ENCODE data around the gene ATP1A1.

ATP1A1 gene

GRCh38 chr1:116359060-116359830, 13.8 kb upstream of the ATP1A1 start:
- Histone ChIP-seq H3K27ac (replicated peaks; ENCODE audit: low read length) (no peak overlapping the region), H2BK15ac (ENCODE audit: low read length) (no peak overlapping the region), H3K79me1 (ENCODE audit: low read depth, low read length) (no peaks in the 10 kb centered on the region), H3K27me3 (ENCODE audit: control insufficient read depth in 3 of 3, insufficient read depth in 3 of 3, low read depth in 1 of 3, low read length in 3 of 3) (peaks cover 0 to 7% (median 0%) of the 10 kb centered on the region in 3 experiments), H2BK5ac (ENCODE audit: low read length) (no peak overlapping the region), H3K14ac (ENCODE audit: low read length) (no peak overlapping the region), H3K23ac (ENCODE audit: low read depth, low read length, poor library complexity) (no peak overlapping the region), H3K4ac (ENCODE audit: low read length) (no peak overlapping the region), H4K91ac (ENCODE audit: low read depth, low read length, poor library complexity) (no peak overlapping the region), H3K4me3 (ENCODE audit: low read length in 2 of 2) (no peak overlapping the region), H2AK5ac (ENCODE audit: low read depth, low read length) (no peak overlapping the region), H3K4me1 (ENCODE audit: control insufficient read depth in 2 of 2, insufficient read depth in 1 of 2, low read depth in 1 of 2, low read length in 2 of 2) (peaks cover 0 to 2% of the 10 kb centered on the region in 2 donors), H4K8ac (ENCODE audit: low read depth, low read length) (no peak overlapping the region), H3K9ac (ENCODE audit: low read depth, low read length, poor library complexity) (no peak overlapping the region), H3K36me3 (replicated peaks in 1 of 2; ENCODE audit: control insufficient read depth in 2 of 2, insufficient read depth in 2 of 2, low read length in 2 of 2) (no peaks in the 10 kb centered on the region), H3K4me2 (ENCODE audit: insufficient read depth, low read length, poor library complexity, severe bottlenecking) (no peak overlapping the region), H2BK12ac (ENCODE audit: low read length) (no peak overlapping the region), H2AFZ (ENCODE audit: low read length) (no peak overlapping the region), H3K18ac (ENCODE audit: low read length) (no peak overlapping the region), H3K9me3 (replicated peaks in 1 of 2; ENCODE audit: control insufficient read depth in 2 of 2, insufficient read depth in 1 of 2, low read depth in 1 of 2, low read length in 2 of 2) (no peaks in the 10 kb centered on the region), H2BK120ac (ENCODE audit: low read depth, low read length) (no peak overlapping the region)
- WGBS, 2 donors (ENCODE audit: extremely low coverage in 2 of 2, insufficient read length in 2 of 2, insufficient replicate concordance in 1 of 2): no CpG with 5 or more reads among the region's 2 CpGs
- no peak for DNase-seq (ENCODE audit: low spot score)

- Histone ChIP-seq H2AK5ac (ENCODE audit: low read depth, low read length) (no peak overlapping the region), H3K36me3 (replicated peaks in 1 of 2; ENCODE audit: control insufficient read depth in 2 of 2, insufficient read depth in 2 of 2, low read length in 2 of 2) (no peaks in the 10 kb centered on the region), H2BK5ac (ENCODE audit: low read length) (no peak overlapping the region), H3K4me1 (ENCODE audit: control insufficient read depth in 2 of 2, insufficient read depth in 1 of 2, low read depth in 1 of 2, low read length in 2 of 2) (peaks cover 0 to 2% of the 10 kb centered on the region in 2 donors), H4K8ac (ENCODE audit: low read depth, low read length) (no peak overlapping the region), H3K4me3 (ENCODE audit: low read length in 2 of 2) (no peak overlapping the region), H2BK15ac (ENCODE audit: low read length) (no peak overlapping the region), H4K91ac (ENCODE audit: low read depth, low read length, poor library complexity) (no peak overlapping the region), H3K9me3 (replicated peaks in 1 of 2; ENCODE audit: control insufficient read depth in 2 of 2, insufficient read depth in 1 of 2, low read depth in 1 of 2, low read length in 2 of 2) (no peaks in the 10 kb centered on the region), H3K27ac (replicated peaks; ENCODE audit: low read length) (no peak overlapping the region), H2AFZ (ENCODE audit: low read length) (no peak overlapping the region), H2BK120ac (ENCODE audit: low read depth, low read length) (no peak overlapping the region), H3K4me2 (ENCODE audit: insufficient read depth, low read length, poor library complexity, severe bottlenecking) (no peak overlapping the region), H3K9ac (ENCODE audit: low read depth, low read length, poor library complexity) (no peak overlapping the region), H3K23ac (ENCODE audit: low read depth, low read length, poor library complexity) (no peak overlapping the region), H2BK12ac (ENCODE audit: low read length) (no peak overlapping the region), H3K27me3 (ENCODE audit: control insufficient read depth in 3 of 3, insufficient read depth in 3 of 3, low read depth in 1 of 3, low read length in 3 of 3) (peaks cover 0 to 12% (median 0%) of the 10 kb centered on the region in 3 experiments), H3K4ac (ENCODE audit: low read length) (no peak overlapping the region), H3K18ac (ENCODE audit: low read length) (no peak overlapping the region), H3K79me1 (ENCODE audit: low read depth, low read length) (no peaks in the 10 kb centered on the region), H3K14ac (ENCODE audit: low read length) (no peak overlapping the region)
- DNase-seq (ENCODE audit: low spot score): no peak
- WGBS, 2 donors (ENCODE audit: extremely low coverage in 2 of 2, insufficient read length in 2 of 2, insufficient replicate concordance in 1 of 2): no CpG with 5 or more reads among the region's 1 CpG
Measured at GRCh38 chr1:116359871-116360270, 13.2 kb upstream of the ATP1A1 start.

- Histone ChIP-seq H4K91ac (ENCODE audit: low read depth, low read length, poor library complexity) (no peak overlapping the region), H3K27me3 (ENCODE audit: control insufficient read depth in 3 of 3, insufficient read depth in 3 of 3, low read depth in 1 of 3, low read length in 3 of 3) (peaks cover 0 to 13% (median 0%) of the 10 kb centered on the region in 3 experiments), H3K4me3 (ENCODE audit: low read length in 2 of 2) (no peak overlapping the region), H3K14ac (ENCODE audit: low read length) (no peak overlapping the region), H2BK15ac (ENCODE audit: low read length) (no peak overlapping the region), H3K18ac (ENCODE audit: low read length) (no peak overlapping the region), H3K27ac (replicated peaks; ENCODE audit: low read length) (no peak overlapping the region), H3K79me1 (ENCODE audit: low read depth, low read length) (no peaks in the 10 kb centered on the region), H2AFZ (ENCODE audit: low read length) (no peak overlapping the region), H3K4me1 (ENCODE audit: control insufficient read depth in 2 of 2, insufficient read depth in 1 of 2, low read depth in 1 of 2, low read length in 2 of 2) (peaks cover 0 to 2% of the 10 kb centered on the region in 2 donors), H4K8ac (ENCODE audit: low read depth, low read length) (no peak overlapping the region), H2BK12ac (ENCODE audit: low read length) (no peak overlapping the region), H3K23ac (ENCODE audit: low read depth, low read length, poor library complexity) (no peak overlapping the region), H3K9me3 (replicated peaks in 1 of 2; ENCODE audit: control insufficient read depth in 2 of 2, insufficient read depth in 1 of 2, low read depth in 1 of 2, low read length in 2 of 2) (no peaks in the 10 kb centered on the region), H3K4me2 (ENCODE audit: insufficient read depth, low read length, poor library complexity, severe bottlenecking) (no peak overlapping the region), H2AK5ac (ENCODE audit: low read depth, low read length) (no peak overlapping the region), H3K36me3 (replicated peaks in 1 of 2; ENCODE audit: control insufficient read depth in 2 of 2, insufficient read depth in 2 of 2, low read length in 2 of 2) (no peaks in the 10 kb centered on the region), H2BK120ac (ENCODE audit: low read depth, low read length) (no peak overlapping the region), H3K4ac (ENCODE audit: low read length) (no peak overlapping the region), H2BK5ac (ENCODE audit: low read length) (no peak overlapping the region), H3K9ac (ENCODE audit: low read depth, low read length, poor library complexity) (no peak overlapping the region)
- DNase-seq (ENCODE audit: low spot score): no peak
- WGBS, 2 donors (ENCODE audit: extremely low coverage in 2 of 2, insufficient read length in 2 of 2, insufficient replicate concordance in 1 of 2): no CpG with 5 or more reads among the region's 2 CpGs
Measured at GRCh38 chr1:116360429-116361173, 12.4 kb upstream of the ATP1A1 start.

GRCh38 chr1:116361648-116362047, 11.4 kb upstream of the ATP1A1 start:
- Histone ChIP-seq H3K79me1 (ENCODE audit: low read depth, low read length) (no peaks in the 10 kb centered on the region), H2AFZ (ENCODE audit: low read length) (no peak overlapping the region), H3K23ac (ENCODE audit: low read depth, low read length, poor library complexity) (no peak overlapping the region), H3K4me1 (ENCODE audit: control insufficient read depth in 2 of 2, insufficient read depth in 1 of 2, low read depth in 1 of 2, low read length in 2 of 2) (peaks cover 0 to 2% of the 10 kb centered on the region in 2 donors), H2BK15ac (ENCODE audit: low read length) (no peak overlapping the region), H3K27ac (replicated peaks; ENCODE audit: low read length) (no peak overlapping the region), H2BK120ac (ENCODE audit: low read depth, low read length) (no peak overlapping the region), H2AK5ac (ENCODE audit: low read depth, low read length) (no peak overlapping the region), H4K91ac (ENCODE audit: low read depth, low read length, poor library complexity) (no peak overlapping the region), H2BK5ac (ENCODE audit: low read length) (no peak overlapping the region), H3K14ac (ENCODE audit: low read length) (no peak overlapping the region), H3K9me3 (replicated peaks in 1 of 2; ENCODE audit: control insufficient read depth in 2 of 2, insufficient read depth in 1 of 2, low read depth in 1 of 2, low read length in 2 of 2) (no peaks in the 10 kb centered on the region), H3K27me3 (ENCODE audit: control insufficient read depth in 3 of 3, insufficient read depth in 3 of 3, low read depth in 1 of 3, low read length in 3 of 3) (peaks cover 0 to 16% (median 0%) of the 10 kb centered on the region in 3 experiments), H3K9ac (ENCODE audit: low read depth, low read length, poor library complexity) (no peak overlapping the region), H4K8ac (ENCODE audit: low read depth, low read length) (no peak overlapping the region), H3K18ac (ENCODE audit: low read length) (no peak overlapping the region), H2BK12ac (ENCODE audit: low read length) (no peak overlapping the region), H3K4me3 (ENCODE audit: low read length in 2 of 2) (no peak overlapping the region), H3K4ac (ENCODE audit: low read length) (no peak overlapping the region), H3K4me2 (ENCODE audit: insufficient read depth, low read length, poor library complexity, severe bottlenecking) (no peak overlapping the region), H3K36me3 (replicated peaks in 1 of 2; ENCODE audit: control insufficient read depth in 2 of 2, insufficient read depth in 2 of 2, low read length in 2 of 2) (no peaks in the 10 kb centered on the region)
- DNase-seq (ENCODE audit: low spot score): no peak
- no CpG with 5 or more reads among the region's 3 CpGs for WGBS, 2 donors (ENCODE audit: extremely low coverage in 2 of 2, insufficient read length in 2 of 2, insufficient replicate concordance in 1 of 2)
